ENCODE measurements around the gene UGT3A1. TPM values are rescaled to one million over a fixed set of nuclear protein-coding genes. Genes with fewer than 3 reads are reported as not detected.

UGT3A1 gene
- total and polyA plus RNA-seq, 2 donors (not counting 3 experiments of a cell fraction or from before 2014, with no cell fraction given), result not detected

GRCh38 chr5:35999547-35999946, 8.4 kb upstream of the UGT3A1 start:
- H3K4me2 ChIP-seq (ENCODE audit: insufficient read depth, low read length), result no peak overlapping the region
- dilution Hi-C loops (cut with MboI; ENCODE audit: extremely low pct_ligation_motif_present, low sequenced_read_pairs) (no loop called here), intact Hi-C loops (cut with micrococcal nuclease) (no loop called here)
- CTCF ChIA-PET, result no interaction called here
- no peak overlapping the region for H2AFZ ChIP-seq (ENCODE audit: low read depth, low read length)
- no peaks in the 10 kb centered on the region for H3K9me1 ChIP-seq (replicated peaks; ENCODE audit: control insufficient read depth, extremely low read depth, insufficient read depth, low read length)
- no peak overlapping the region for H3K9ac ChIP-seq (replicated peaks; ENCODE audit: extremely low read depth, insufficient read depth, low read length)
- DNase-seq (ENCODE audit: low read depth, low spot score), result no peak
- TF ChIP-seq GATA2 (IDR thresholded peaks at IDR 0.05; ENCODE audit: insufficient read depth, insufficient read length, low read depth, low read length) (no peak), MYC (IDR thresholded peaks at IDR 0.05; ENCODE audit: low read depth, low read length) (no peak), POLR2AphosphoS5 (IDR thresholded peaks at IDR 0.05; ENCODE audit: insufficient read depth, low read depth, low read length) (no peak), MAX (IDR thresholded peaks at IDR 0.05; ENCODE audit: insufficient read depth, insufficient read length) (no peak), CTCF (IDR thresholded peaks at IDR 0.05; ENCODE audit: extremely low read depth in 1 of 2, insufficient read depth in 1 of 2, low read depth in 1 of 2, low read length in 2 of 2) (no peak), FOS (IDR thresholded peaks at IDR 0.05; ENCODE audit: borderline replicate concordance, insufficient read depth, low read length) (no peak), JUN (IDR thresholded peaks at IDR 0.05; ENCODE audit: borderline replicate concordance, insufficient read depth, insufficient read length, low read depth) (no peak), POLR2A (IDR thresholded peaks at IDR 0.05; ENCODE audit: low read depth, low read length) (no peak), EZH2 (IDR thresholded peaks at IDR 0.05; ENCODE audit: borderline replicate concordance, low read depth, low read length, severe bottlenecking) (no peak)
- no peaks in the 10 kb centered on the region for H3K27me3 ChIP-seq (ENCODE audit: control insufficient read depth in 2 of 2, insufficient read depth in 2 of 2, low read length in 2 of 2)
- BruUV-seq (replicated peaks), result no TSS peak
- no peak overlapping the region for H3K27ac ChIP-seq (ENCODE audit: insufficient read depth, low read depth, low read length)
- no peaks in the 10 kb centered on the region for H3K4me1 ChIP-seq (ENCODE audit: control insufficient read depth, extremely low read depth, insufficient read depth, low read length)
- no peak overlapping the region for H3K4me3 ChIP-seq (replicated peaks in 1 of 3; ENCODE audit: insufficient read depth in 1 of 3, low read depth in 1 of 3, low read length in 3 of 3)
- POLR2A ChIA-PET, result no interaction called here
- FAIRE-seq, result no peak
- no peaks in the 10 kb centered on the region for H4K20me1 ChIP-seq (replicated peaks; ENCODE audit: control insufficient read depth, extremely low read depth, insufficient read depth, low read length)
- no peaks in the 10 kb centered on the region for H3K9me3 ChIP-seq (replicated peaks; ENCODE audit: control insufficient read depth, insufficient read depth, low read length)
- H3K36me3 ChIP-seq (ENCODE audit: control insufficient read depth in 2 of 2, extremely low read depth in 1 of 2, insufficient read depth in 2 of 2, low read length in 2 of 2), result no peaks in the 10 kb centered on the region
- H3K79me2 ChIP-seq (ENCODE audit: control insufficient read depth, insufficient read depth, low read length), result no peaks in the 10 kb centered on the region

All from endothelial cell of umbilical vein (primary cell).